IMR-90 (cell line): ENCODE data around the gene BEST1.

Source experiments
- CHD1 ChIP-seq: IDR thresholded peaks from 2 replicates; pipeline ENCODE4 v1.6.1; 2012; ENCODE audit warnings: low read depth, low read length, improper control_type of control experiment
- FOS ChIP-seq: fragments of 150-350 bp; IDR thresholded peaks from 2 replicates; pipeline ENCODE4 v1.6.1; 2016; ENCODE audit warnings: low read depth, low read length
- MAFK ChIP-seq: IDR thresholded peaks from 2 replicates; pipeline ENCODE4 v1.6.1; 2012; ENCODE audit warnings: low read depth, low read length, improper control_type of control experiment
- MAZ ChIP-seq: IDR thresholded peaks from 2 replicates; pipeline ENCODE4 v1.6.1; 2012; ENCODE audit warnings: low read depth, mild to moderate bottlenecking, low read length, improper control_type of control experiment, moderate library complexity, borderline replicate concordance
- POLR2A ChIP-seq: IDR thresholded peaks from 2 replicates; pipeline ENCODE4 v1.6.1; 2012; ENCODE audit warnings: mild to moderate bottlenecking, low read depth, low read length
- RAD21 ChIP-seq: IDR thresholded peaks from 2 replicates; pipeline ENCODE4 v1.6.1; 2012; ENCODE audit warnings: low read length, improper control_type of control experiment
- RCOR1 ChIP-seq: IDR thresholded peaks from 2 replicates; pipeline ENCODE4 v1.6.1; 2012; ENCODE audit warnings: mild to moderate bottlenecking, low read length, improper control_type of control experiment; ENCODE audit not compliant: insufficient replicate concordance
- SMC3 ChIP-seq: fragments of 150-350 bp; IDR thresholded peaks from 2 replicates; pipeline ENCODE4 v1.6.1; 2016; ENCODE audit warnings: low read depth, mild to moderate bottlenecking, antibody characterized with exemption, low read length, moderate library complexity
- TF ChIP-seq, protein P1 (sequence below): conservative IDR thresholded peaks from 2 replicates; pipeline ENCODE4 v1.5.1; 2012; ENCODE audit warnings: mild to moderate bottlenecking, low read depth, low read length, improper control_type of control experiment
- TF ChIP-seq, protein P2 (sequence below): fragments of 150-350 bp; IDR thresholded peaks from 2 replicates; pipeline ENCODE4 v1.6.1; 2016; ENCODE audit warnings: low read depth, mild to moderate bottlenecking, low read length, moderate library complexity, borderline replicate concordance

- TF ChIP-seq, protein P1, sequence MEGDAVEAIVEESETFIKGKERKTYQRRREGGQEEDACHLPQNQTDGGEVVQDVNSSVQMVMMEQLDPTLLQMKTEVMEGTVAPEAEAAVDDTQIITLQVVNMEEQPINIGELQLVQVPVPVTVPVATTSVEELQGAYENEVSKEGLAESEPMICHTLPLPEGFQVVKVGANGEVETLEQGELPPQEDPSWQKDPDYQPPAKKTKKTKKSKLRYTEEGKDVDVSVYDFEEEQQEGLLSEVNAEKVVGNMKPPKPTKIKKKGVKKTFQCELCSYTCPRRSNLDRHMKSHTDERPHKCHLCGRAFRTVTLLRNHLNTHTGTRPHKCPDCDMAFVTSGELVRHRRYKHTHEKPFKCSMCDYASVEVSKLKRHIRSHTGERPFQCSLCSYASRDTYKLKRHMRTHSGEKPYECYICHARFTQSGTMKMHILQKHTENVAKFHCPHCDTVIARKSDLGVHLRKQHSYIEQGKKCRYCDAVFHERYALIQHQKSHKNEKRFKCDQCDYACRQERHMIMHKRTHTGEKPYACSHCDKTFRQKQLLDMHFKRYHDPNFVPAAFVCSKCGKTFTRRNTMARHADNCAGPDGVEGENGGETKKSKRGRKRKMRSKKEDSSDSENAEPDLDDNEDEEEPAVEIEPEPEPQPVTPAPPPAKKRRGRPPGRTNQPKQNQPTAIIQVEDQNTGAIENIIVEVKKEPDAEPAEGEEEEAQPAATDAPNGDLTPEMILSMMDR = no peak
- TF ChIP-seq POLR2A (no peak), SMC3 (no peak), MAZ (no peak), CHD1 (no peak), RCOR1 (no peak), FOS (no peak), MAFK (no peak), RAD21 (no peak)
- TF ChIP-seq, protein P2, sequence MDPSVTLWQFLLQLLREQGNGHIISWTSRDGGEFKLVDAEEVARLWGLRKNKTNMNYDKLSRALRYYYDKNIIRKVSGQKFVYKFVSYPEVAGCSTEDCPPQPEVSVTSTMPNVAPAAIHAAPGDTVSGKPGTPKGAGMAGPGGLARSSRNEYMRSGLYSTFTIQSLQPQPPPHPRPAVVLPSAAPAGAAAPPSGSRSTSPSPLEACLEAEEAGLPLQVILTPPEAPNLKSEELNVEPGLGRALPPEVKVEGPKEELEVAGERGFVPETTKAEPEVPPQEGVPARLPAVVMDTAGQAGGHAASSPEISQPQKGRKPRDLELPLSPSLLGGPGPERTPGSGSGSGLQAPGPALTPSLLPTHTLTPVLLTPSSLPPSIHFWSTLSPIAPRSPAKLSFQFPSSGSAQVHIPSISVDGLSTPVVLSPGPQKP = no peak
Observed at GRCh38 chr11:61976420-61976800, 26.3 kb downstream of the BEST1 start.
